Measurements from ENCODE around the gene SERGEF.

Gene SERGEF

GRCh38 chr11:17887779-17888178, 125.1 kb downstream of the SERGEF start:
- no peak overlapping the region for H3K4me3 ChIP-seq (ENCODE audit: low read length)
- no peak for DNase-seq (ENCODE audit: low read depth)
- no peak for TF ChIP-seq CTCF (conservative IDR thresholded peaks at IDR 0.05; ENCODE audit: low read length)

- H3K4me3 ChIP-seq (ENCODE audit: low read length): no peak overlapping the region
- DNase-seq (ENCODE audit: low read depth): no peak
- TF ChIP-seq CTCF (conservative IDR thresholded peaks at IDR 0.05; ENCODE audit: low read length): no peak
Observed at GRCh38 chr11:17883946-17884345, 128.9 kb downstream of the SERGEF start.

GRCh38 chr11:17883057-17883456, 129.8 kb downstream of the SERGEF start:
- no peak for DNase-seq (ENCODE audit: low read depth)
- no peak for TF ChIP-seq CTCF (conservative IDR thresholded peaks at IDR 0.05; ENCODE audit: low read length)
- H3K4me3 ChIP-seq (ENCODE audit: low read length): no peak overlapping the region

GRCh38 chr11:17878743-17879142, 134.1 kb downstream of the SERGEF start:
- DNase-seq (ENCODE audit: low read depth): no peak
- H3K4me3 ChIP-seq (ENCODE audit: low read length): no peak overlapping the region
- no peak for TF ChIP-seq CTCF (conservative IDR thresholded peaks at IDR 0.05; ENCODE audit: low read length)

- DNase-seq (ENCODE audit: low read depth): no peak
- TF ChIP-seq CTCF (conservative IDR thresholded peaks at IDR 0.05; ENCODE audit: low read length): no peak
- H3K4me3 ChIP-seq (ENCODE audit: low read length): no peak overlapping the region
Observed at GRCh38 chr11:17877886-17878285, 135.0 kb downstream of the SERGEF start.

GRCh38 chr11:17876827-17877226, 136.0 kb downstream of the SERGEF start:
- no peak for DNase-seq (ENCODE audit: low read depth)
- TF ChIP-seq CTCF (conservative IDR thresholded peaks at IDR 0.05; ENCODE audit: low read length): no peak
- no peak overlapping the region for H3K4me3 ChIP-seq (ENCODE audit: low read length)

GRCh38 chr11:17875891-17876290, 137.0 kb downstream of the SERGEF start:
- no peak for DNase-seq (ENCODE audit: low read depth)
- no peak overlapping the region for H3K4me3 ChIP-seq (ENCODE audit: low read length)
- TF ChIP-seq CTCF (conservative IDR thresholded peaks at IDR 0.05; ENCODE audit: low read length): no peak
